ENCODE measurements around the gene YIF1B. TPM values are rescaled to one million over a fixed set of nuclear protein-coding genes. Genes with fewer than 3 reads are reported as not detected.

The YIF1B gene
- total and polyA plus RNA-seq, 2 of the 4 experiments (the other 2 are of a cell fraction) = 72.2 to 165 TPM

DNA sequence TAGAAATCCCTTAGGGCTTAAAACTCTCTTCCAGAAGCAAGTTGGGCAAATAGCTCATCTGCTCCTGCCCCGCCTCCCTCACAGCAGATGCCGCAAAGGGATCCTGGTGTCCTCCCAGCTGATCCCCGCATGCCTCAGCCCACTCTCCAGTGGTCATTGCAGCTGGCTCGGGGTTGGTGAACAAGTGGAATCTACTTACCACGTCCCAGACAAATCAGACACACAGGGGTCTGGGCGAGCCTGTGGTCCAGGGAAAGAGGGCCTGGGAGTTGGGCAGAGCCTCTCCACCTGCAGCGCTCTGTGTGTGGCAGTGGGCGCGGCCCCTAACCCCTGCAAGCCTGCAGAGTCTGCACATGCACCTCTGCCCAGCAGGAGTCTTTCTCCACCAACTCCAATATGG, 22.5 kb downstream of the YIF1B start:
- ATAC-seq (ENCODE audit: low read depth) (no peak), DNase-seq (no peak)
- ChIA-PET CTCF (no interaction called here), POLR2A (ENCODE audit: unreplicated experiment) (no interaction called here)
- intact Hi-C loops (cut with micrococcal nuclease) (no loop called here), dilution Hi-C loops (cut with HindIII; ENCODE audit: low sequenced_read_pairs, unreplicated experiment) (no loop called here), in situ Hi-C loops (cut with MboI; ENCODE audit: low sequenced_read_pairs) (no loop called here)
- Histone ChIP-seq H3K9ac (ENCODE audit: low read depth, low read length) (no peak overlapping the region), H3K9me3 (ENCODE audit: control insufficient read depth, insufficient read depth, low read length) (no peaks in the 10 kb centered on the region), H2AFZ (replicated peaks; ENCODE audit: low read length, poor library complexity) (no peak overlapping the region), H3K4me2 (ENCODE audit: low read depth, low read length) (no peak overlapping the region), H2BK5ac (ENCODE audit: low read depth, low read length, poor library complexity, severe bottlenecking) (no peak overlapping the region), H4K8ac (ENCODE audit: low read depth in 2 of 2, low read length in 2 of 2) (no peak overlapping the region), H4K91ac (ENCODE audit: insufficient read depth, low read depth, low read length) (peak overlapping the region; percentile 47; the same call in 1 of the 2 replicates), H3K27ac (ENCODE audit: insufficient read depth, low read length) (no peak overlapping the region), H3K18ac (ENCODE audit: low read depth, low read length) (no peak overlapping the region), H3K9me1 (ENCODE audit: insufficient read depth, low read length) (peaks cover 13% of the 10 kb centered on the region), H3K27me3 (ENCODE audit: control insufficient read depth, insufficient read depth, low read length) (no peaks in the 10 kb centered on the region), H3K14ac (replicated peaks; ENCODE audit: low read depth, low read length) (no peak overlapping the region), H3K56ac (ENCODE audit: extremely low read depth, insufficient read depth, low read length) (no peak overlapping the region), H3K4me3 (ENCODE audit: insufficient read depth, low read depth, low read length) (no peak overlapping the region), H3K36me3 (ENCODE audit: control insufficient read depth, insufficient read depth, low read length) (no peaks in the 10 kb centered on the region), H2AK5ac (ENCODE audit: low read depth, low read length) (no peak overlapping the region), H3K4ac (ENCODE audit: low read depth, low read length) (no peak overlapping the region), H2AK9ac (replicated peaks; ENCODE audit: low read depth, low read length, poor library complexity) (no peak overlapping the region), H4K20me1 (ENCODE audit: insufficient read depth, low read length) (no peaks in the 10 kb centered on the region), H2BK15ac (ENCODE audit: low read depth, low read length) (no peak overlapping the region), H3K79me1 (ENCODE audit: low read depth in 1 of 2, low read length in 2 of 2) (no peaks in the 10 kb centered on the region), H2BK120ac (ENCODE audit: low read depth, low read length) (peak overlapping the region; percentile 38; the same call in 1 of the 2 replicates), H4K5ac (ENCODE audit: low read depth, low read length) (no peak overlapping the region), H3K23ac (ENCODE audit: low read depth, low read length) (no peak overlapping the region), H3K4me1 (ENCODE audit: control insufficient read depth, insufficient read depth, low read length) (peaks cover 18% of the 10 kb centered on the region), H2BK20ac (ENCODE audit: low read depth, low read length) (no peak overlapping the region)
- WGBS, 2 experiments (ENCODE audit: extremely low coverage in 2 of 2, insufficient read length in 1 of 2) = no CpG with 5 or more reads among the region's 9 CpGs
- TF ChIP-seq, protein P1, sequence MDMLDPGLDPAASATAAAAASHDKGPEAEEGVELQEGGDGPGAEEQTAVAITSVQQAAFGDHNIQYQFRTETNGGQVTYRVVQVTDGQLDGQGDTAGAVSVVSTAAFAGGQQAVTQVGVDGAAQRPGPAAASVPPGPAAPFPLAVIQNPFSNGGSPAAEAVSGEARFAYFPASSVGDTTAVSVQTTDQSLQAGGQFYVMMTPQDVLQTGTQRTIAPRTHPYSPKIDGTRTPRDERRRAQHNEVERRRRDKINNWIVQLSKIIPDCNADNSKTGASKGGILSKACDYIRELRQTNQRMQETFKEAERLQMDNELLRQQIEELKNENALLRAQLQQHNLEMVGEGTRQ (IDR thresholded peaks at IDR 0.05; ENCODE audit: low read depth, low read length) = no peak
- TF ChIP-seq RFX5 (IDR thresholded peaks at IDR 0.05; ENCODE audit: low read depth, low read length) (no peak), SMC3 (IDR thresholded peaks at IDR 0.05; ENCODE audit: low read depth, low read length) (no peak)
- no TSS peak for BruUV-seq (replicated peaks)
